Measurements from ENCODE around the gene FGFBP1.

GRCh38 chr4:15951781-15952180, 13.2 kb upstream of the FGFBP1 start:
- TF ChIP-seq CTCF (conservative IDR thresholded peaks at IDR 0.05) (no peak), ZFX (IDR thresholded peaks at IDR 0.05) (no peak)
